ENCODE data around the gene NRXN3.

Gene NRXN3

GRCh38 chr14:79605849-79606248, 1435.7 kb downstream of the NRXN3 start:
- TF ChIP-seq GATA3 (IDR thresholded peaks at IDR 0.05; ENCODE audit: low read depth, low read length), result no peak
- no peak for TF ChIP-seq GATA2 (IDR thresholded peaks at IDR 0.05; ENCODE audit: low read depth, low read length)

GRCh38 chr14:79608446-79608845, 1438.3 kb downstream of the NRXN3 start:
- TF ChIP-seq GATA3 (IDR thresholded peaks at IDR 0.05; ENCODE audit: low read depth, low read length), result no peak
- TF ChIP-seq GATA2 (IDR thresholded peaks at IDR 0.05; ENCODE audit: low read depth, low read length), result no peak

GRCh38 chr14:79613625-79614024, 1443.5 kb downstream of the NRXN3 start:
- TF ChIP-seq GATA2 (IDR thresholded peaks at IDR 0.05; ENCODE audit: low read depth, low read length) (no peak), GATA3 (IDR thresholded peaks at IDR 0.05; ENCODE audit: low read depth, low read length) (no peak)

GRCh38 chr14:79614448-79614847, 1444.3 kb downstream of the NRXN3 start:
- TF ChIP-seq GATA2 (IDR thresholded peaks at IDR 0.05; ENCODE audit: low read depth, low read length) (no peak), GATA3 (IDR thresholded peaks at IDR 0.05; ENCODE audit: low read depth, low read length) (no peak)

- TF ChIP-seq GATA2 (IDR thresholded peaks at IDR 0.05; ENCODE audit: low read depth, low read length) (no peak), GATA3 (IDR thresholded peaks at IDR 0.05; ENCODE audit: low read depth, low read length) (no peak)
These were observed 1456.9 kb downstream of the NRXN3 start for GRCh38 chr14:79627058-79627457.

GRCh38 chr14:79629411-79630287, 1459.5 kb downstream of the NRXN3 start:
- TF ChIP-seq GATA3 (IDR thresholded peaks at IDR 0.05; ENCODE audit: low read depth, low read length), result no peak
- TF ChIP-seq GATA2 (IDR thresholded peaks at IDR 0.05; ENCODE audit: low read depth, low read length), result no peak

- TF ChIP-seq GATA3 (IDR thresholded peaks at IDR 0.05; ENCODE audit: low read depth, low read length), result no peak
- TF ChIP-seq GATA2 (IDR thresholded peaks at IDR 0.05; ENCODE audit: low read depth, low read length), result no peak
These were observed 1460.3 kb downstream of the NRXN3 start for GRCh38 chr14:79630288-79630960.

GRCh38 chr14:79631276-79631675, 1461.1 kb downstream of the NRXN3 start:
- TF ChIP-seq GATA3 (IDR thresholded peaks at IDR 0.05; ENCODE audit: low read depth, low read length) (no peak), GATA2 (IDR thresholded peaks at IDR 0.05; ENCODE audit: low read depth, low read length) (no peak)

- TF ChIP-seq GATA2 (IDR thresholded peaks at IDR 0.05; ENCODE audit: low read depth, low read length) (no peak), GATA3 (IDR thresholded peaks at IDR 0.05; ENCODE audit: low read depth, low read length) (no peak)
These were observed 1468.6 kb downstream of the NRXN3 start for GRCh38 chr14:79638672-79639266.

GRCh38 chr14:79639613-79640012, 1469.4 kb downstream of the NRXN3 start:
- TF ChIP-seq GATA2 (IDR thresholded peaks at IDR 0.05; ENCODE audit: low read depth, low read length) (no peak), GATA3 (IDR thresholded peaks at IDR 0.05; ENCODE audit: low read depth, low read length) (no peak)

- TF ChIP-seq GATA2 (IDR thresholded peaks at IDR 0.05; ENCODE audit: low read depth, low read length) (no peak), GATA3 (IDR thresholded peaks at IDR 0.05; ENCODE audit: low read depth, low read length) (no peak)
These were observed 1471.2 kb downstream of the NRXN3 start for GRCh38 chr14:79641371-79641770.

- TF ChIP-seq GATA3 (IDR thresholded peaks at IDR 0.05; ENCODE audit: low read depth, low read length) (no peak), GATA2 (IDR thresholded peaks at IDR 0.05; ENCODE audit: low read depth, low read length) (no peak)
These were observed 1473.0 kb downstream of the NRXN3 start for GRCh38 chr14:79643132-79643531.

- TF ChIP-seq GATA3 (IDR thresholded peaks at IDR 0.05; ENCODE audit: low read depth, low read length), result no peak
- TF ChIP-seq GATA2 (IDR thresholded peaks at IDR 0.05; ENCODE audit: low read depth, low read length), result no peak
These were observed 1475.7 kb downstream of the NRXN3 start for GRCh38 chr14:79645753-79646362.

GRCh38 chr14:79649856-79650255, 1479.7 kb downstream of the NRXN3 start:
- TF ChIP-seq GATA3 (IDR thresholded peaks at IDR 0.05; ENCODE audit: low read depth, low read length), result no peak

Data from SH-SY5Y (cell line).